Measurements from ENCODE around the gene CPLX4.

DNA sequence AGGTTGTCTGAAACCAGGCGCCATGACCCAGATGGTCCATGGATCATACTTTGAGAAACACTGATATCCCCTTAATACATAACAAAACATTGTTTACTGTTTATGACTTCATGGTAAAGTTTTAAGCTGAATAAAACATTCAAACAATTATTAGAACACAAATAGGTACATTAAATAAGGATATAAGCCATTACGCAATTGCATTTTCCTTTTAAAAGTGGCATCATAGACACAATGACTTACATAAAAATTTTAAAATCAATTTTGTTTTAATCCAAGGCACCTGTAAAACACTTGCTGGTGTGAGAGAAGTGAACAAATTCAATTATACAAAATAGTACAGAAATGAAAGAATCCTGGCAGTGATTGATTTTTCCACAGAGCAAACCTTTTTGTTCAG is 10.2 kb upstream of the CPLX4 start:
- no peak for TF ChIP-seq CTCF (IDR thresholded peaks at IDR 0.05; ENCODE audit: low read depth, low read length, poor library complexity, severe bottlenecking)
- no peak for TF ChIP-seq EZH2phosphoT487 (IDR thresholded peaks at IDR 0.05; ENCODE audit: borderline replicate concordance, low read length)
